Measurements from ENCODE around the gene PRICKLE2.

GRCh38 chr3:64103131-64103530 is 122.1 kb downstream of the PRICKLE2 start:
- TF ChIP-seq GATA2 (IDR thresholded peaks at IDR 0.05; ENCODE audit: low read depth, low read length) (no peak), GATA3 (IDR thresholded peaks at IDR 0.05; ENCODE audit: low read depth, low read length) (no peak)
